Panc1 (cell line): ENCODE results near the gene SOBP. TPM values are rescaled to one million over a fixed set of nuclear protein-coding genes. Genes with fewer than 3 reads are reported as not detected.

ENCODE experiments used
- ATAC-seq: fragments of 200-7000 bp; cut with Tn5 transposase; 2 replicates; pipeline ENCODE4 v1.9.1; 2020; ENCODE audit warnings: mild to moderate bottlenecking, moderate library complexity
- BruUV-seq: library from RNA; stranded (reverse); fragments of 400-500 nt; replicated peaks from 2 replicates; lab custom pipeline; 2021; lab: Mats Ljungman, UMichigan
- CTCF ChIA-PET: fragments of 300-600 bp; sonication (Branson Sonifier 250); formaldehyde crosslinking; loops from one replicate; lab custom pipeline; 2022; ENCODE audit warnings: antibody characterized with exemption; lab: Charles Lee
- POLR2A ChIA-PET: fragments of 300-600 bp; sonication (Branson Sonifier 250); formaldehyde crosslinking; loops from one replicate; lab custom pipeline; 2022; ENCODE audit warnings: antibody characterized with exemption; lab: Charles Lee
- DNase-seq: peaks from one replicate; pipeline ENCODE4 v3.0.0-alpha.2; 2010; ENCODE audit warnings: low read depth, low spot score
- H3K27ac ChIP-seq: 2 replicates; pipeline ENCODE4 v1.5.1; 2011; ENCODE audit warnings: mild to moderate bottlenecking, low read length, inconsistent platforms
- H3K27me3 ChIP-seq: fragments of 200-500 bp; sonication (Bioruptor generic); 2 replicates; pipeline ENCODE4 v1.6.0; 2014; ENCODE audit warnings: low read length, inconsistent platforms; ENCODE audit not compliant: control insufficient read depth, insufficient read depth
- H3K36me3 ChIP-seq: fragments of 200-500 bp; sonication (Bioruptor generic); 2 replicates; pipeline ENCODE4 v1.5.1; 2014; ENCODE audit warnings: inconsistent platforms, mild to moderate bottlenecking, low read length, moderate library complexity; ENCODE audit not compliant: control insufficient read depth, insufficient read depth
- H3K4me1 ChIP-seq: 2 replicates; pipeline ENCODE4 v1.5.1; 2011; ENCODE audit warnings: inconsistent platforms, mild to moderate bottlenecking, low read length, moderate library complexity; ENCODE audit not compliant: control insufficient read depth, insufficient read depth
- H3K4me3 ChIP-seq, 2 experiments: 2 replicates each; pipeline ENCODE4 v1.5.1; 2011 to 2012; ENCODE audit warnings: low read depth in 2 of 2, low read length in 2 of 2, mild to moderate bottlenecking in 2 of 2, inconsistent platforms in 1 of 2, moderate library complexity in 1 of 2
- H3K9me3 ChIP-seq: fragments of 200-500 bp; sonication (Bioruptor generic); 2 replicates; pipeline ENCODE4 v1.5.1; 2014; ENCODE audit warnings: low read depth, mild to moderate bottlenecking, inconsistent platforms, low read length, moderate library complexity; ENCODE audit not compliant: control insufficient read depth, insufficient read depth
- CTCF ChIP-seq: fragments of 450-650 bp; IDR thresholded peaks from 2 replicates; pipeline ENCODE4 v1.5.1; 2017; ENCODE audit warnings: mild to moderate bottlenecking
- POLR2AphosphoS5 ChIP-seq: IDR thresholded peaks from 2 replicates; pipeline ENCODE4 v1.6.1; 2012; ENCODE audit warnings: mild to moderate bottlenecking, low read depth, low read length, moderate library complexity
- REST ChIP-seq, 2 experiments: IDR thresholded peaks; 2 replicates each; pipeline ENCODE4 v1.6.1; 2011 to 2012; ENCODE audit warnings: low read depth in 2 of 2, control low read depth in 1 of 2, low read length in 1 of 2, mild to moderate bottlenecking in 1 of 2, moderate library complexity in 1 of 2; ENCODE audit not compliant: insufficient read depth in 1 of 2
- SIN3A ChIP-seq: IDR thresholded peaks from 2 replicates; pipeline ENCODE4 v1.6.1; 2012; ENCODE audit warnings: low read depth, mild to moderate bottlenecking, low read length, moderate library complexity, borderline replicate concordance; ENCODE audit not compliant: insufficient read depth
- TCF7L2 ChIP-seq: IDR thresholded peaks from 2 replicates; pipeline ENCODE4 v1.6.1; 2011; ENCODE audit warnings: mild to moderate bottlenecking, low read depth, low read length, inconsistent platforms
- in situ Hi-C: cut with HindIII; loops from 2 replicates; pipeline ENCODE4 v1.10.0; 2016; ENCODE audit warnings: low sequenced_read_pairs, low pct_unique_long_range_greater_than_20kb
- intact Hi-C: fragments of 100-400 bp; cut with micrococcal nuclease; formaldehyde crosslinking; loops from one replicate; pipeline ENCODE4 v1.10.0; 2022; ENCODE audit not compliant: unreplicated experiment
- total RNA-seq: library from RNA; stranded (reverse); gene quantifications from one replicate; pipeline ENCODE4 v1.2.1, GENCODE V29; 2021; ENCODE audit not compliant: unreplicated experiment

The SOBP gene
- total RNA-seq, 1 experiment from 2014 or later: 9.0 TPM

GRCh38 chr6:107441682-107442081, 48.2 kb upstream of the SOBP start:
- ATAC-seq (no peak), DNase-seq (no peak)
- Histone ChIP-seq H3K4me1 (peaks cover 4% of the 10 kb centered on the region; the same call in 1 of the 2 replicates), H3K9me3 (no peaks in the 10 kb centered on the region), H3K4me3 (no peak overlapping the region), H3K27ac (no peak overlapping the region), H3K36me3 (no peaks in the 10 kb centered on the region), H3K27me3 (no peaks in the 10 kb centered on the region)
- in situ Hi-C loops: no loop called here
- ChIA-PET POLR2A (no interaction called here), CTCF (no interaction called here)
- TF ChIP-seq CTCF: no peak
- no peak for TF ChIP-seq POLR2AphosphoS5
- no peak for TF ChIP-seq SIN3A
- TF ChIP-seq REST (IDR thresholded peaks at IDR 0.05; ENCODE audit: insufficient read depth in 1 of 2, low read depth in 2 of 2, low read length in 1 of 2): no peak
- TF ChIP-seq TCF7L2: no peak
- intact Hi-C loops: no loop called here
- BruUV-seq: no TSS peak

- Histone ChIP-seq H3K4me3 (no peak overlapping the region), H3K9me3 (no peaks in the 10 kb centered on the region; the same call in 1 of the 2 replicates), H3K27ac (no peak overlapping the region), H3K4me1 (peaks cover 4% of the 10 kb centered on the region; the same call in 1 of the 2 replicates), H3K36me3 (no peaks in the 10 kb centered on the region), H3K27me3 (no peaks in the 10 kb centered on the region)
- TF ChIP-seq POLR2AphosphoS5 (no peak), REST (IDR thresholded peaks at IDR 0.05; ENCODE audit: insufficient read depth in 1 of 2, low read depth in 2 of 2, low read length in 1 of 2) (no peak), SIN3A (no peak), TCF7L2 (no peak)
- no TSS peak for BruUV-seq
- CTCF ChIA-PET: no interaction called here
- DNase-seq: no peak
- intact Hi-C loops: no loop called here
- POLR2A ChIA-PET: no interaction called here
- in situ Hi-C loops: no loop called here
- ATAC-seq: no peak
Measured at GRCh38 chr6:107442938-107443607, 46.8 kb upstream of the SOBP start.
